Large intestine (tissue), 3 donors: ENCODE results near the gene RIMS4. TPM values are rescaled to one million over a fixed set of nuclear protein-coding genes. Genes with fewer than 3 reads are reported as not detected.
"Not testable (repeated sequence)": the region's sequence is repeated elsewhere in the genome, so short reads cannot be mapped to it uniquely, and the experiment has no call there.

Experiments
- DNase-seq, 2 donors: peaks; one replicate each; pipeline versions ENCODE4 v3.0.0 to v3.0.0-alpha.2; 2013
- H3K27ac ChIP-seq: one replicate; pipeline ENCODE4 v1.5.1; 2013; ENCODE audit warnings: low read length
- H3K27me3 ChIP-seq: 2 replicates; pipeline ENCODE4 v1.6.1; 2013; ENCODE audit warnings: low read length; ENCODE audit not compliant: control insufficient read depth, insufficient read depth
- H3K36me3 ChIP-seq: 2 replicates; pipeline ENCODE4 v1.6.1; 2013; ENCODE audit warnings: low read length; ENCODE audit not compliant: control insufficient read depth, insufficient read depth
- H3K4me1 ChIP-seq: one replicate; pipeline ENCODE4 v1.6.1; 2013; ENCODE audit warnings: low read length; ENCODE audit not compliant: control insufficient read depth, insufficient read depth
- H3K4me3 ChIP-seq: one replicate; pipeline ENCODE4 v1.5.1; 2013; ENCODE audit warnings: low read length
- H3K9me3 ChIP-seq: one replicate; pipeline ENCODE4 v1.6.1; 2013; ENCODE audit warnings: mild to moderate bottlenecking, low read depth, low read length, moderate library complexity; ENCODE audit not compliant: control insufficient read depth
- WGBS: methylation state at CpG from one replicate; pipeline ENCODE4 v1.1.5; 2013; ENCODE audit warnings: low lambda C conversion rate; ENCODE audit not compliant: insufficient coverage; 5-methylcytosine and 5-hydroxymethylcytosine counted together
- polyA plus RNA-seq: library from polyadenylated mRNA; unstranded; fragments of 120-200 nt; gene quantifications from one replicate; pipeline ENCODE4 v1.2.1, GENCODE V29; 2013

Gene RIMS4
- polyA plus RNA-seq, 1 donor: 4.1 TPM

DNA sequence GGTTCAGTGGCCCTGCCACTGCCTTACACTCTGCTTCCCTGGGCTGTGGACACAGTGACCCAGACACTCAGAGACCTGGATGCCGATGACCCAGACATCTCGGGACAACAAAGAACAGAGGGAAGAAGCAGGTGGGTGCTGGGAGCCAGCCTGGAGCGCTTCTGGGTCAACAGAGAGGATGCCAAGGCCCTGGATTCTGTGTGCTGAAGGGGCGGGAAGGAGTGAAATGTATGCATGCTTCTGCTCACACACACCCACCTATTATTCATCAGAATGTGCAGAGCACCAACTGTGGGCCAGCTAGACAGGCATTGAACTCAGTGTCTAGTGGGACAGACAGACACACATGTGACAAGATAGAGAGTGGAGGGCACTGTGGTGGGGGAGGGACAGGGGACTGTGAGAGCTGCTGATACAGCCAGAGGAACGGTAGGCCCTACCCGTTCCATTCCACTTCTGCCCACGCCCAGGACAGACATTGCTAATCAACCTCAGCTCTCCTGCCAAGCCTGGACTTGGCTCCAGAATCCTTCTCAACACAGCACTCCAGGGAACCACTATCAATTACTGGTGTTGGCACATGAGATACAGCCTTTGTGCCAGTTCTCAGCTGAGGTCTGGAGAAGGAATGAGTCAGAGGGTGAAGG lies 44.5 kb downstream of the RIMS4 start:
- H3K27me3 ChIP-seq: no peaks in the 10 kb centered on the region
- no CpG with 5 or more reads among the region's 7 CpGs for WGBS
- H3K27ac ChIP-seq: no peak overlapping the region
- no peak for DNase-seq
- H3K4me1 ChIP-seq: no peaks in the 10 kb centered on the region
- H3K4me3 ChIP-seq: no peak overlapping the region
- no peaks in the 10 kb centered on the region for H3K9me3 ChIP-seq
- peaks cover 4% of the 10 kb centered on the region for H3K36me3 ChIP-seq

DNA sequence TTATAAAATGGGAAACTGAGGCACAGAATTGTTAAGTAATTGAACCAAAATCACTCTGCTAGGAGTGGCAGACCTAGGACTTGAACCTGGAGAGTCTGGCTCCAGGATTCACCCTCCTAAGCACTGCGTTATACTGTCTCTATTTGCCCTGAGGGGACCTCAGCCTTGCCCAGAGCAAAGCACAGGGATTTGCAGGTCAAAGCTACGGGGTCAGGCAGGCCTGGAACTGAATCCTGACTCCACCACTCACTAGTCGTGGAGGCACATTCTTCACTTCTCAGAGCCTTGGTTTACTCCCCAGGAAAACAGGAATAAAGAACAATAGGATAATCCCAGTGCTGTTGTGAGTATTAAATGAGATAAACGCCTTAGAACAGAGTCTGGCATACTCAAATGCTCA lies 45.3 kb downstream of the RIMS4 start:
- Histone ChIP-seq H3K36me3 (peaks cover 2% of the 10 kb centered on the region), H3K27ac (no peak overlapping the region), H3K9me3 (no peaks in the 10 kb centered on the region), H3K4me1 (no peaks in the 10 kb centered on the region), H3K4me3 (no peak overlapping the region), H3K27me3 (no peaks in the 10 kb centered on the region)
- WGBS: 86% methylated on average over 1 of the region's 4 CpGs
- no peak for DNase-seq

DNA sequence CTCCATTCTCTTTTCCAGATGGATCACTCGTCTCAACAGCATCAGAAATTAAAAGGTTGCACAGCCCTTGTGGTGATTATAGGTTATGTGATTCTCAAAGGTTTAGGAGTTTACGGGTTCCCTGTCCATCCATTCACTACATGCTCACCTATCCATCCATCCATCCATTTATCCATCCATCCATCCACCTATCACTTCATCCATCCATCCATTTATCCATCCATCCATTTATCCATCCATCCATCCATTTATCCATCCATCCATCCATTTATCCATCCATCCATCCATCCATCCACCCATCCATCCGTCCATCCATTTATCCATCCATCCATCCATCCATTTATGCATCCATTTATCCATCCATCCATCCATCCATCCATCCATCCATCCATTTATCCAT lies 46.5 kb downstream of the RIMS4 start:
- not testable (repeated sequence) for H3K27me3 ChIP-seq, H3K36me3 ChIP-seq, H3K9me3 ChIP-seq, H3K4me3 ChIP-seq, DNase-seq, H3K27ac ChIP-seq, H3K4me1 ChIP-seq
- WGBS: 100% methylated on average over 1 of the region's 3 CpGs

DNA sequence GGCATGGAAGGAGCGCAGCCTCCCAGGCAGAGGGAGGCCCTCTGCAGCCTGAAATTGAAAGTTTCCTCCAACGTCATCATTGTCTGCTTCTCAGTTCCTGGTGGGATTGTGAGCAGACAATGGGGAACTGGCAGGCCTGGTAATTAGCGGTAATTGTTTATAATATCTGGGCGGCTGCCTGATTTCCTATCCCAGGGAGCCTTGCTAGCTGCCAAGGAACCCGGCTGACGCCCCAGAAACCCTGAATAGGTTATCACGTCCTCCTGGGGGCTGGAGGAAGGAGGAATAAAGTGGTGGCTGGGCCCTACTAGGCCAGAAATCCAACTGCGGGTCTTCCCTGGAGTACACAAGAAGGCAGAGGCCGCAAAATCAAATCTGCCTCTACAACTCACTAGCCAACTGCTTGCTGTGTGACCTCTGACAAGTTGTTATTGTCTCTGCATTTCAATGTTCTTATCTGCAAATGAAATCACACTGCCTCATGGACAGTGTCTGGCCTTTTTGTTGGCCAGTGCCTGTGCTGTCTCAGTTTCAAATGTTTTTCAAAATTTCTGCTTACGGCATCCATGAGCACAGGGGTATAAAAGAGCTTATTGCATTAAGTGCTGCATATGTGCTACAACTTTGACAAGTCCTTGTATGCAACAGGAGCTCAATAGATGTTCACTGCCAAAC lies 47.7 kb downstream of the RIMS4 start:
- no peaks in the 10 kb centered on the region for H3K9me3 ChIP-seq
- H3K27me3 ChIP-seq: no peaks in the 10 kb centered on the region
- H3K36me3 ChIP-seq: no peaks in the 10 kb centered on the region
- DNase-seq: peak in 1 of 2 donors; percentile 33
- H3K4me1 ChIP-seq: no peaks in the 10 kb centered on the region
- no peak overlapping the region for H3K4me3 ChIP-seq
- H3K27ac ChIP-seq: no peak overlapping the region
- no CpG with 5 or more reads among the region's 10 CpGs for WGBS

DNA sequence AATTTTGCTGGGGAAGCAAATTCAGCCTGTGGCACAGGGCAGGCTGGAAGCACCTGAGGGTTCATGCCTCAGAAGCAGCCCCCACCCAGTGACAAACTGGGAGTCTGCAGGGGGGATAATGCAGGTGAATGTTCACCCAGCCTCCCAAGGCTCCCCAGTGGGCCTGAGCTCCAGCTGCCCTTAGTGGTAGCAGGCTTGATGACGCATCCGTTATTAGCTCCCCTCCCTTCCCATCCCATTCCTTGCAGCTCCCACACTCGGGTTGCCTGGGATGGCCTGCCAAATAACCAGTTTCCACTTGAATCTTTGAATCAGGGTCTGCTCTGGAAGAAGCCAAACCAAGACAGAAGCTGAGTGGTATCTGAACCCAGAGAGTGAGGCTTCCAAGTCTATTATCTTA lies 48.9 kb downstream of the RIMS4 start:
- no peak overlapping the region for H3K27ac ChIP-seq
- H3K4me3 ChIP-seq: no peak overlapping the region
- WGBS: no CpG with 5 or more reads among the region's 3 CpGs
- no peaks in the 10 kb centered on the region for H3K4me1 ChIP-seq
- no peaks in the 10 kb centered on the region for H3K9me3 ChIP-seq
- no peaks in the 10 kb centered on the region for H3K27me3 ChIP-seq
- no peak for DNase-seq
- H3K36me3 ChIP-seq: no peaks in the 10 kb centered on the region

DNA sequence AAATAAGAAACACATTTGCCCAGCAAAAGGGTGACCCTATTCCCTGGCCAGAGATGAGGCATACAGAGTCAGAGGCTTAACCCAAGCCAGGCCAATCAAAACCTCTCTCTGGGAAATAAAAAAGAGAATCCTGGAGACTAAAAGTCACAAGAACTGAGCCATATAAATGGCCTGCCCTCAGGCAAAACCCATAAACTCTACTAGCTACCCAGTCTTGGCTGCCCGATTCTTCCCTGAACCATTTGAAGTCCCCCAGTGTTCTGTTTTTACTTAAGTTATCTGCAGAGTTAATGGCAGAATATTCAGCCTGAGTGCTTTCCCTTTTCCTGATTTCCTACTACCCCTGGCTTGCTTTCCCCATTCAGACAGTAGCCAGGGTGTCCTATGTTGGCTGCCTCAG lies 50.8 kb downstream of the RIMS4 start:
- Histone ChIP-seq H3K4me1 (no peaks in the 10 kb centered on the region), H3K9me3 (no peaks in the 10 kb centered on the region), H3K4me3 (no peak overlapping the region), H3K36me3 (no peaks in the 10 kb centered on the region), H3K27me3 (no peaks in the 10 kb centered on the region), H3K27ac (no peak overlapping the region)
- DNase-seq: no peak
- WGBS: no CpG with 5 or more reads among the region's 1 CpG

DNA sequence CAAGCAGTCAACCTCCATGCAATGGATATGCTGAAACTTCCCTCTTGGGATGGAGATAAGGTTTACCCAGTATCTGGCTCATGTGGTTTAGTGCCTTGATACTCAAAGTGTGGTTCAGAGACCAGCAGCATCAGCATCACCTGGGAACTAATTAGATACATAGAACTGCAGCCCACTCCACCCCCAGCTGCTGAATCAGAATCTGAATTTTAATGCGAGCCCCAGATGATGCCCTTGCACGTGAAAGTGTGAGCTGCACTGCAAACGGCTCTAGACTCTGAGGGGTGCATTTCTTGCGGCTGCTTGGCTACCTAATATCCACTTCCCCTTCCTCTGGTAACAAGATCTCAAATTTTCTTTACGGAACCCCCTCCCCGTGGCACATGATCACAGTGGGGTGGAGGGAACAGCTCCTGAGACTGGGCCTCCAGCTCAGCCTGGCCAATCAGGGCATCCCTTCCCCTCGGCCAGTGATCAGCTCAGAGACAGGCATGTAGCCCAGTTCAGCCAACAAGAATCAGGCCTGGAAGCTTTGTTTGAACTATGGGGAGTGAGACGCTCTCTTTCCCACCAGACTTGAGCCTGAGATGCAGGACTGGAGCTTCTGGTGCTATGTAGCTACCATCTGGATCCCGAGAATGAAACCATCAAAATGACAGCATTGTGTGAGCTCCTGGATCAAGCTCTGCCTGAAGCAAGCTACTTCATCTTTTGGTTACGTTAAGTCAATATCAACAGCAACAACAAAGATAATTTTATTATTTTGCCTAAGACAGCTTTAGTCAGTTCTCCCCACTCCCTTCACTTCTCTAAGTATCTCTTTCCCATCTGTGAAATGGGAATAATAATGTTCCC lies 51.9 kb downstream of the RIMS4 start:
- Histone ChIP-seq H3K27ac (no peak overlapping the region), H3K27me3 (no peaks in the 10 kb centered on the region), H3K4me1 (no peaks in the 10 kb centered on the region), H3K9me3 (no peaks in the 10 kb centered on the region), H3K36me3 (no peaks in the 10 kb centered on the region), H3K4me3 (no peak overlapping the region)
- DNase-seq: no peak
- WGBS: 100% methylated on average over 1 of the region's 10 CpGs

DNA sequence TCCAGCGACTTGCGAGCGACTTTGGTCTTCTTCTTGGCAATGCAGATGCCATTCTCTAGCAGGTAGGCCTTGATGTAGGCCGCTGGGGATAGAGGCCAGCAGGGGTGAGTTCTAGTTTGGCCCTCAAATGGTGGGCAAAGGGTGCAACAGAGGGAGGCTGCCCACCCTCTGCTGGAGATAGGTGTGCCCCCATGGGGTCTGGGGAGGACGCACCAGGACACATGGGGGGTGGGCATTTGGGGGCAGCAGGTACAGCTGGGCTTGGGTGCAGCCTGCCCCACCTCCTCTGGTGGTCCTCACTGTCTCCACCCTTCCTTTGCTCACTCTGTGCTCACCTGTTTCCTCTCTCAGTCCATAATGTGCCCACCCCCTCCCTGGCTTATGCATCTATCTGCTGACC lies 53.4 kb downstream of the RIMS4 start:
- Histone ChIP-seq H3K27ac (no peak overlapping the region), H3K4me1 (peaks cover 4% of the 10 kb centered on the region), H3K9me3 (no peaks in the 10 kb centered on the region), H3K36me3 (no peaks in the 10 kb centered on the region), H3K27me3 (no peaks in the 10 kb centered on the region), H3K4me3 (no peak overlapping the region)
- no CpG with 5 or more reads among the region's 5 CpGs for WGBS
- no peak for DNase-seq

DNA sequence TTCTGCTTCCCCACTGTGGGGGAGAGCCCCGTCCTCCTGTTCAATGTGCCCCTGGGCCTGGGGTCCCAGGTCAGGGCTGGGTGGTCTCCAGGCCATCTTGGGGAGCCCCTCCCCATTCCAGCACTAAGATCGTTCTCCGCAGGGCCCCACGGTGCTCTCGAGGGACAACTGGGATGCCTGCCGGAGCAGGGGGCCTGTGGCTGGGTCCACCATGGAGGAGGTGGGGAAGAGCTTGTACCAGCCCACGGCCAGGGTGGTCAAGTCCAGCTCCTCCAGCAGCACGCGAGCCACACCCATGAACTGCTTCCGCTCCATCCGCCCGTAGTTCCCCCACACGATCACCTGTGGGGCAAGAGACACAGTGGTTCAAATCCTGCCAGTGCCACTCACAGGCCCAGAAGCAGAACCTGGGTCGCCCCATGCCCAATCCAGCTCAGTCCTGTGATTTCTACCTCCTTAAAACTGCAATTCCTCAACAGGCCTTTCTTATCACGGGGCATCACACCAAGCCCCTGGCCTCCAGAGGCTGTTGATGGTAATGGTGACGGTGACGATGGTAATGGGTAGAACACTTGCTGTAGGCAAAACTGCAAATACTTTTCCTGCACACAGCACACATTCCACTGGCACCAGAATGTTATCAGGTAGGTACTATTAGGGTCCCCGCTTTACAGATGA lies 54.2 kb downstream of the RIMS4 start:
- Histone ChIP-seq H3K27ac (no peak overlapping the region), H3K36me3 (no peaks in the 10 kb centered on the region), H3K4me1 (peaks cover 4% of the 10 kb centered on the region), H3K4me3 (no peak overlapping the region), H3K27me3 (no peaks in the 10 kb centered on the region), H3K9me3 (no peaks in the 10 kb centered on the region)
- DNase-seq: no peak
- no CpG with 5 or more reads among the region's 18 CpGs for WGBS

DNA sequence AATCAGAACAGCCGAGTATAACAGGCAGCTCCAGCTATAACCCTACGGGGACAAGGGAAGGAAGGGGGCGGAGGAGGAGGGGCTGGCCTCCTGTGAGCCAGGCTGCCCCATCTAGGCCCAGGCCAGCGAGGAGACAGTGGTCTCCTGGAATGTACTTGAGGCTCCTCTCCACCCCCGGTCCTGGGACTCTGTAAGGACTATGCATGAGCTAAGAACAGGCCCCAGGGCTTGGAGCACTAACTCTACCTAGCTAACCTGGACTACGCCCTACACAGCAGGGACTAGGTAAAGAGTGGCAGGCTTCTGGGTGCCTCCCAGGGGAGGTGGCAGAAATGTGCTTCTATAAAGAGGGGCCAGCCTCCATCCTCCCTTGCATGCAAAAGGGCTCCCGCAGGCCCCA lies 55.8 kb downstream of the RIMS4 start:
- H3K27ac ChIP-seq: no peak overlapping the region
- H3K4me1 ChIP-seq: peaks cover 4% of the 10 kb centered on the region
- DNase-seq: no peak
- H3K36me3 ChIP-seq: no peaks in the 10 kb centered on the region
- WGBS: no CpG with 5 or more reads among the region's 7 CpGs
- peaks cover 6% of the 10 kb centered on the region for H3K27me3 ChIP-seq
- peaks cover 5% of the 10 kb centered on the region for H3K9me3 ChIP-seq
- no peak overlapping the region for H3K4me3 ChIP-seq
